Spleen (tissue), 11 donors: ENCODE measurements around the gene CBX2. TPM values are rescaled to one million over a fixed set of nuclear protein-coding genes. Genes with fewer than 3 reads are reported as not detected.

ENCODE experiments used
- DNase-seq: peaks from one replicate; pipeline ENCODE4 v3.0.0-alpha.2; 2020
- H3K27ac ChIP-seq, 8 donors: fragments of 200-600 bp; sonication (generic) in 7 of 8; 1 replicate in 4 of 8; 2 replicates in 4 of 8; pipeline versions ENCODE4 v1.5.0 to v1.8.0; 2016 to 2021; ENCODE audit warnings: inconsistent platforms in 4 of 8, mild to moderate bottlenecking in 4 of 8, moderate library complexity in 1 of 8
- H3K27me3 ChIP-seq, 7 donors: fragments of 200-600 bp; sonication (generic) in 6 of 7; replicated peaks in 1 of 7; 1 replicate in 4 of 7; 2 replicates in 3 of 7; pipeline versions ENCODE4 v1.5.0 to v1.8.0; 2016 to 2021; ENCODE audit warnings: inconsistent platforms in 3 of 7, mild to moderate bottlenecking in 1 of 7
- H3K36me3 ChIP-seq, 6 donors: fragments of 200-600 bp; sonication (generic) in 5 of 6; 1 replicate in 4 of 6; 2 replicates in 2 of 6; pipeline versions ENCODE4 v1.5.0 to v1.8.0; 2016 to 2021; ENCODE audit warnings: inconsistent platforms in 2 of 6
- H3K4me1 ChIP-seq, 6 donors: fragments of 200-600 bp; sonication (generic) in 5 of 6; 1 replicate in 3 of 6; 2 replicates in 3 of 6; pipeline versions ENCODE4 v1.5.0 to v1.8.0; 2016 to 2021; ENCODE audit warnings: inconsistent platforms in 3 of 6
- H3K4me3 ChIP-seq, 8 donors: fragments of 200-600 bp; sonication (generic) in 7 of 8; 1 replicate in 4 of 8; 2 replicates in 4 of 8; pipeline versions ENCODE4 v1.5.0 to v1.8.0; 2016 to 2021; ENCODE audit warnings: inconsistent platforms in 4 of 8, mild to moderate bottlenecking in 4 of 8, moderate library complexity in 2 of 8
- H3K9me3 ChIP-seq, 8 donors: fragments of 200-600 bp; sonication (generic) in 7 of 8; 1 replicate in 4 of 8; 2 replicates in 4 of 8; pipeline versions ENCODE4 v1.5.0 to v1.8.0; 2016 to 2021; ENCODE audit warnings: inconsistent platforms in 4 of 8
- CTCF ChIP-seq, 11 experiments: fragments of 200-600 bp in 7 of 11; fragments of 450-650 bp in 4 of 11; sonication (generic) in 4 of 11; IDR thresholded peaks in 8 of 11; conservative IDR thresholded peaks in 3 of 11; 1 replicate in 7 of 11; 2 replicates in 4 of 11; pipeline versions ENCODE4 v1.4.0 to v1.8.0; 2016 to 2021; ENCODE audit warnings: antibody characterized with exemption in 11 of 11, inconsistent platforms in 4 of 11, mild to moderate bottlenecking in 1 of 11
- POLR2A ChIP-seq, 3 donors: fragments of 450-650 bp; IDR thresholded peaks; one replicate each; pipeline ENCODE4 v1.5.1; 2017; ENCODE audit warnings: antibody characterized with exemption in 3 of 3, mild to moderate bottlenecking in 1 of 3
- POLR2AphosphoS5 ChIP-seq, 3 donors: sonication (generic); formaldehyde crosslinking; IDR thresholded peaks; one replicate each; pipeline ENCODE4 v1.5.1; 2017; ENCODE audit warnings: antibody characterized with exemption in 3 of 3
- WGBS, 5 donors: extraction: QIAGEN DNeasy Blood & Tissue Kit in 3 of 5; methylation state at CpG; one replicate each; pipeline versions ENCODE4 v1.1.5 to v1.1.7; 2013 to 2018; 5-methylcytosine and 5-hydroxymethylcytosine counted together
- intact Hi-C: fragments of 100-400 bp; cut with DNase I; formaldehyde crosslinking; loops from one replicate; pipeline ENCODE4 v1.15.0; 2023; ENCODE audit warnings: low total_unique reads
- polyA plus RNA-seq, 3 donors: library from polyadenylated mRNA; stranded (reverse); fragments of 200-250 nt; gene quantifications; one replicate each; pipeline ENCODE4 v1.2.1, GENCODE V29; 2013
- total RNA-seq, 7 donors: library from RNA; depleted of rRNA in 3 of 7; stranded (reverse); fragments of >200 nt in 3 of 7; fragmentation: NEBNext Ultra II Directional in 4 of 7; extraction: Animal tissue kit (Norgen Biotek cat#: 25700) in 4 of 7; gene quantifications; one replicate each; pipeline versions ENCODE4 v1.1.0 to v1.2.1, GENCODE V29; 2016 to 2021
- donor health status: healthy with polysubstance abuse.
- donor health status: DM: no; HTN: no; CAD: no; lungs with moderate emphysema.
- donor health status: DM: no; HTN: no; CAD: no.
- donor health status: Bipolar disorder and iron deficiency.
- donor health status: healthy.
- donor health status: DM: no; HTN: no; CAD: no.
- donor health status: DM: yes; HTN: yes; CAD: no.

CBX2 gene
- total and polyA plus RNA-seq, 10 donors = 0.48 to 6.2 (median 3.3) TPM

- intact Hi-C loops = no loop called here
- 76 to 89% (median 88%) methylated on average over 7 to 8 of the region's 8 CpGs for WGBS, 5 donors
Measured at GRCh38 chr17:79774561-79774975, 3.4 kb upstream of the CBX2 start.

GRCh38 chr17:79775632-79776031 lies 2.3 kb upstream of the CBX2 start:
- TF ChIP-seq POLR2A (IDR thresholded peaks at IDR 0.05) (no peak), CTCF (IDR thresholded peaks at IDR 0.05 in 8 of 11, conservative IDR thresholded peaks at IDR 0.05 in 3 of 11) (no peak), POLR2AphosphoS5 (IDR thresholded peaks at IDR 0.05) (no peak)
- WGBS, 5 donors = 81 to 93% (median 89%) methylated on average over 6 of the region's 6 CpGs
- H3K36me3 ChIP-seq = no peaks in the 10 kb centered on the region
- H3K9me3 ChIP-seq = no peaks in the 10 kb centered on the region
- H3K27ac ChIP-seq = no peak overlapping the region
- H3K27me3 ChIP-seq = peaks cover 3 to 96% (median 56%) of the 10 kb centered on the region in 7 donors
- intact Hi-C loops = no loop called here
- H3K4me3 ChIP-seq = no peak overlapping the region
- peaks cover 9 to 34% (median 26%) of the 10 kb centered on the region in 6 donors for H3K4me1 ChIP-seq
- DNase-seq = no peak

More at GRCh38 chr17:79774561-79774975, 3.4 kb upstream of the CBX2 start:
- H3K27me3 ChIP-seq = peaks cover 3 to 97% (median 52%) of the 10 kb centered on the region in 7 donors
- no peak for DNase-seq
- H3K36me3 ChIP-seq = no peaks in the 10 kb centered on the region
- H3K27ac ChIP-seq = no peak overlapping the region
- TF ChIP-seq CTCF (IDR thresholded peaks at IDR 0.05 in 8 of 11, conservative IDR thresholded peaks at IDR 0.05 in 3 of 11) (no peak), POLR2AphosphoS5 (IDR thresholded peaks at IDR 0.05) (no peak), POLR2A (IDR thresholded peaks at IDR 0.05) (no peak)
- H3K9me3 ChIP-seq = no peaks in the 10 kb centered on the region
- peaks cover 9 to 37% (median 26%) of the 10 kb centered on the region in 6 donors for H3K4me1 ChIP-seq
- H3K4me3 ChIP-seq = no peak overlapping the region

- DNase-seq = no peak
- Histone ChIP-seq H3K36me3 (no peaks in the 10 kb centered on the region), H3K9me3 (no peaks in the 10 kb centered on the region), H3K4me3 (peak overlapping the region in 2 of 8 donors; percentile 54 to 90), H3K27me3 (peaks cover 3 to 97% (median 57%) of the 10 kb centered on the region in 7 donors), H3K4me1 (peaks cover 9 to 39% (median 30%) of the 10 kb centered on the region in 6 donors), H3K27ac (peak overlapping the region in 7 of 8 donors; percentile 20 to 78 (median 66))
- 47 to 53% (median 51%) methylated on average over 11 of the region's 11 CpGs for WGBS, 5 donors
- no peak for TF ChIP-seq POLR2AphosphoS5 (IDR thresholded peaks at IDR 0.05)
- intact Hi-C loops = no loop called here
Measured at GRCh38 chr17:79776376-79777119, 1.4 kb upstream of the CBX2 start.

GRCh38 chr17:79777120-79777893 lies 641 bp upstream of the CBX2 start:
- peak overlapping the region; percentile 9 to 78 (median 64) for H3K27ac ChIP-seq
- H3K9me3 ChIP-seq = no peaks in the 10 kb centered on the region
- H3K4me3 ChIP-seq = peak overlapping the region; percentile 39 to 90 (median 52)
- peaks cover 3 to 97% (median 64%) of the 10 kb centered on the region in 7 donors for H3K27me3 ChIP-seq
- intact Hi-C loops = no loop called here
- TF ChIP-seq POLR2AphosphoS5 (IDR thresholded peaks at IDR 0.05) = peak; percentile 34 to 79 (median 69)
- TF ChIP-seq POLR2A (IDR thresholded peaks at IDR 0.05) = no peak
- TF ChIP-seq CTCF (IDR thresholded peaks at IDR 0.05 in 8 of 11, conservative IDR thresholded peaks at IDR 0.05 in 3 of 11) = peak in 1 of 11 experiments; percentile 34
- H3K4me1 ChIP-seq = peaks cover 12 to 47% (median 37%) of the 10 kb centered on the region in 6 donors
- 4 to 8% (median 5%) methylated on average over 28 to 51 of the region's 51 CpGs for WGBS, 5 donors
- H3K36me3 ChIP-seq = no peaks in the 10 kb centered on the region
- DNase-seq = peak; percentile 88
